Measurements from ENCODE around the gene CALHM3. TPM values are rescaled to one million over a fixed set of nuclear protein-coding genes. Genes with fewer than 3 reads are reported as not detected.

CALHM3 gene
- total RNA-seq, 1 experiment from 2014 or later = not detected

DNA sequence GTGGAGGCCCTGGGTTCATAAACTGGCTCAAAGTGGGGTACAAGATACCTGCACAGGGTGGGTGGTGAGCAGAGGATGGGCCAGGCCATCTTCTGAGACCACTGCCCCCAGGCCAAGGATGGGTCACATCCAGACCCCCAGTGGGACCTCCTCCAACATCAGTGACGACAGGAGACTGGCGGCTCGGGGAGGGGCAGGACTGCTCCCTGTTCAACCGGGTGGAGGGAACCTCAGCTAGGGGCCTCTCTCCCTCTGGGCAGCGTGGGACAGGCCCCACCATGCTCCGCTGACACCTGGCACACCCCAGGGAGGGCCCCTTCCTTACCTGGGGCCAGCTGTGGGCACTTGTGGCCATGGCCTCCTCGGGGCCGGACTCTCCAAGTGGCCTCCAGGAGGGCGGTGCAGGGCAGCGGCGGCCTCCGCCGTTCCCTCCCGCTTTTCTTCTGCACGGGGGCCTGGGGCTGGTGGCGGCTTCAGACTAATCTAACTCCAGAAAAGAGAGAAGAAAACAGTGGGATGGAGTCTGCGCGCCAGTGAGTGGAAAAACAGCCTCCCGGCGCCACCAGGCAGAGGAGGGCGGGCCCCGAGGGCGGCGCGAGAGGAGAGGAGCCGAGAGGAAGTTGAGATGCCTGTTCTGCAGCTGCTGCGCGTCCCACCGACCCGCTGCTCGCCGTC, 27.1 kb downstream of the CALHM3 start, which contains the start of gene CALHM2:
Gene CALHM2 (minus strand): TSS at position 540 of the 675 bp plus-strand sequence. CDS start 2,429 bp downstream, outside the sequence.
- H3K27me3 ChIP-seq (replicated peaks; ENCODE audit: insufficient read depth, low read depth, low read length, poor library complexity) = no peaks in the 10 kb centered on the region
- DNase-seq (ENCODE audit: low spot score) = peak; percentile 83
- no peak for TF ChIP-seq EZH2 (IDR thresholded peaks at IDR 0.05; ENCODE audit: borderline replicate concordance, low read depth, low read length, poor library complexity, severe bottlenecking)
- TF ChIP-seq, protein P1, sequence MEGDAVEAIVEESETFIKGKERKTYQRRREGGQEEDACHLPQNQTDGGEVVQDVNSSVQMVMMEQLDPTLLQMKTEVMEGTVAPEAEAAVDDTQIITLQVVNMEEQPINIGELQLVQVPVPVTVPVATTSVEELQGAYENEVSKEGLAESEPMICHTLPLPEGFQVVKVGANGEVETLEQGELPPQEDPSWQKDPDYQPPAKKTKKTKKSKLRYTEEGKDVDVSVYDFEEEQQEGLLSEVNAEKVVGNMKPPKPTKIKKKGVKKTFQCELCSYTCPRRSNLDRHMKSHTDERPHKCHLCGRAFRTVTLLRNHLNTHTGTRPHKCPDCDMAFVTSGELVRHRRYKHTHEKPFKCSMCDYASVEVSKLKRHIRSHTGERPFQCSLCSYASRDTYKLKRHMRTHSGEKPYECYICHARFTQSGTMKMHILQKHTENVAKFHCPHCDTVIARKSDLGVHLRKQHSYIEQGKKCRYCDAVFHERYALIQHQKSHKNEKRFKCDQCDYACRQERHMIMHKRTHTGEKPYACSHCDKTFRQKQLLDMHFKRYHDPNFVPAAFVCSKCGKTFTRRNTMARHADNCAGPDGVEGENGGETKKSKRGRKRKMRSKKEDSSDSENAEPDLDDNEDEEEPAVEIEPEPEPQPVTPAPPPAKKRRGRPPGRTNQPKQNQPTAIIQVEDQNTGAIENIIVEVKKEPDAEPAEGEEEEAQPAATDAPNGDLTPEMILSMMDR (conservative IDR thresholded peaks at IDR 0.05; ENCODE audit: low read depth, low read length) = no peak
- H3K27ac ChIP-seq (ENCODE audit: low read depth, low read length, poor library complexity, severe bottlenecking) = peak within 1 kb of the TSS; percentile 69
- H3K9me3 ChIP-seq (ENCODE audit: low read depth, low read length, poor library complexity, severe bottlenecking) = no peaks in the 10 kb centered on the region
- H3K4me1 ChIP-seq (ENCODE audit: insufficient read depth, low read length, poor library complexity, severe bottlenecking) = peaks cover 5% of the 10 kb centered on the region
- CTCF ChIA-PET = no interaction called here
- no TSS peak for BruUV-seq (replicated peaks)
- H3K36me3 ChIP-seq (ENCODE audit: insufficient read depth, low read length, poor library complexity, severe bottlenecking) = peaks cover 16% of the 10 kb centered on the region
- intact Hi-C loops (cut with micrococcal nuclease; ENCODE audit: unreplicated experiment) = no loop called here
- H3K4me3 ChIP-seq (ENCODE audit: low read depth, low read length, poor library complexity, severe bottlenecking) = peak within 1 kb of the TSS; percentile 58
- POLR2A ChIA-PET (ENCODE audit: low non-redundant PET) = no interaction called here

DNA sequence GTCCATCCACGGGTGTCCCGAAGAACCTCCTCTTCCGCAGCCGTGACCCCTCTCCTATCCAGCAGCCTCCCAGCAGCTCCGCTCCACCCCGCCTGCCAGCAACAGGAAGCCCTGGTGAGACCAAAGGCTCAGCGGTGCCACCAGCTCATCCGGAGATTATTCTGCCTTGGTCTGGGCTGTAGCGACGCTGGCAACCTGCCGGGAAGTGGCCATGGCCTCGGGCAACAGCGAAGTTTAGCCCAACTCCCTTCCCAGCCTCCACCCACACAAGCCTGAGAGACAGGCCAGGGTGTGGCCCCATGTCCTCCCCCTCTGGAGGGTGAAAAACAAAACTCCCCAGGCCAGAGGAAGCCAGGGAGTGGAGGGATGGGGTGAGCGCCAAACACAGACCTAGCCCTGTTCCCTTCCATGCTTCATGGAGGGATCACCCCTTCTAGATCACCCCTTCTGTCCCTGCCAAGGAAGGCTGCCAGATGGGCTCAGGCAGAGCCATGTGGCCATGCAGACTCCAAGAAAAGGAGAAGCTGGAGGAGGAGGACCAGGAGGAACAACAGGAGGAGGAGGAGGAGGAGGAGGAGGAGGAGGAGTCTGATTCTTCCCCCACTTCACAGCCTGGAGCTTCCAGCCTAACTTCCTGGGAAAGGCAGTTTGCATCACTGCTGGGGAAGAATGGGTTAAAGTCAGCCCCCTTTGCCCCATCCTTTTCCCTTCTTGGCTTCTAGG, 27.8 kb downstream of the CALHM3 start:
- POLR2A ChIA-PET (ENCODE audit: low non-redundant PET) = no interaction called here

DNA sequence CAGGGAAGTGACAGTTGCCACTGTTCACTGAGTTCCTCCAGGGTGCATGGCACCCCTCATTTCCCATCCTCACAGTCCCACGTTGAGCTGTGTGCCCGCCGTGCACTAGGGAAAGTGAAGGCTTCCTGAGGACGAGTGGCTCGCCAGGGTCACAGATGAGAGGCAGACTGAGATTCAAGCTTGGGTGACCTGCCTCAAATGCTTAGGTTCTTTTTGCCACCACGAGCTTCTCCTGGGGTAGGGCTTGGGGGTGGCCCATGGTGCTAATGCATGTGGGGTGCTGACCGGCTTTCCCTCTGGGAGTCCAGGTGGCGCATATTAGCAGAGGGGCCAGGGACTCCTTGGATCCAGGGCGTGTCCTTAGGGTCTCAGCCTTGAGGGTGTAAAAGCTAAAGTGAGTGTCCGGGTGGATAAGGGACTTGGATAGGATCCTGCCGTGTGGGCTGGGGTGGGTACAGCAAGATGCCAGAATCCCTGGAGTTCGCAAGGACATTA, 28.8 kb downstream of the CALHM3 start:
- H3K27ac ChIP-seq (ENCODE audit: low read depth, low read length, poor library complexity, severe bottlenecking) = peak overlapping the region; percentile 38
- intact Hi-C loops (cut with micrococcal nuclease; ENCODE audit: unreplicated experiment) = no loop called here

More for the DNA sequence above, 27.8 kb downstream of the CALHM3 start:
- peak; percentile 46 for DNase-seq (ENCODE audit: low spot score)
- Histone ChIP-seq H3K27ac (ENCODE audit: low read depth, low read length, poor library complexity, severe bottlenecking) (peak overlapping the region; percentile 38), H3K4me3 (ENCODE audit: low read depth, low read length, poor library complexity, severe bottlenecking) (peak overlapping the region; percentile 58), H3K27me3 (replicated peaks; ENCODE audit: insufficient read depth, low read depth, low read length, poor library complexity) (no peaks in the 10 kb centered on the region), H3K9me3 (ENCODE audit: low read depth, low read length, poor library complexity, severe bottlenecking) (no peaks in the 10 kb centered on the region), H3K4me1 (ENCODE audit: insufficient read depth, low read length, poor library complexity, severe bottlenecking) (peaks cover 5% of the 10 kb centered on the region), H3K36me3 (ENCODE audit: insufficient read depth, low read length, poor library complexity, severe bottlenecking) (peaks cover 23% of the 10 kb centered on the region)
- BruUV-seq (replicated peaks) = no TSS peak
- intact Hi-C loops (cut with micrococcal nuclease; ENCODE audit: unreplicated experiment) = no loop called here
- TF ChIP-seq, protein P1 (conservative IDR thresholded peaks at IDR 0.05; ENCODE audit: low read depth, low read length) = no peak
- TF ChIP-seq EZH2 (IDR thresholded peaks at IDR 0.05; ENCODE audit: borderline replicate concordance, low read depth, low read length, poor library complexity, severe bottlenecking) = no peak
- CTCF ChIA-PET = no interaction called here

More for the DNA sequence above, 28.8 kb downstream of the CALHM3 start:
- H3K9me3 ChIP-seq (ENCODE audit: low read depth, low read length, poor library complexity, severe bottlenecking) = no peaks in the 10 kb centered on the region
- ChIA-PET CTCF (no interaction called here), POLR2A (ENCODE audit: low non-redundant PET) (no interaction called here)
- BruUV-seq (replicated peaks) = no TSS peak
- DNase-seq (ENCODE audit: low spot score) = no peak
- H3K4me3 ChIP-seq (ENCODE audit: low read depth, low read length, poor library complexity, severe bottlenecking) = peak overlapping the region; percentile 58
- no peaks in the 10 kb centered on the region for H3K27me3 ChIP-seq (replicated peaks; ENCODE audit: insufficient read depth, low read depth, low read length, poor library complexity)
- peaks cover 5% of the 10 kb centered on the region for H3K4me1 ChIP-seq (ENCODE audit: insufficient read depth, low read length, poor library complexity, severe bottlenecking)
- H3K36me3 ChIP-seq (ENCODE audit: insufficient read depth, low read length, poor library complexity, severe bottlenecking) = peaks cover 33% of the 10 kb centered on the region
- TF ChIP-seq, protein P1 (conservative IDR thresholded peaks at IDR 0.05; ENCODE audit: low read depth, low read length) = no peak
- no peak for TF ChIP-seq EZH2 (IDR thresholded peaks at IDR 0.05; ENCODE audit: borderline replicate concordance, low read depth, low read length, poor library complexity, severe bottlenecking)

All from A673 (cell line).